Osteocyte (in vitro differentiated cells): ENCODE data around the gene DNAJC21. TPM values are rescaled to one million over a fixed set of nuclear protein-coding genes. Genes with fewer than 3 reads are reported as not detected.
A peak's percentile ranks its signal among the peaks of the same experiment; 100 is the strongest.

ENCODE experiments used
- DNase-seq: peaks from one replicate; pipeline ENCODE4 v3.0.0; 2021; ENCODE audit warnings: mixed read lengths; ENCODE audit not compliant: unreplicated experiment; ENCODE audit errors: extremely low spot score
- H3K27ac Mint-ChIP-seq: one replicate; pipeline ENCODE4 v1.8.0; 2021; ENCODE audit warnings: mild to moderate bottlenecking, mixed read lengths; ENCODE audit not compliant: unreplicated experiment
- H3K27me3 Mint-ChIP-seq: one replicate; pipeline ENCODE4 v1.8.0; 2021; ENCODE audit warnings: mixed read lengths; ENCODE audit not compliant: unreplicated experiment
- H3K36me3 Mint-ChIP-seq: one replicate; pipeline ENCODE4 v1.8.0; 2021; ENCODE audit warnings: mixed read lengths; ENCODE audit not compliant: unreplicated experiment
- H3K4me1 Mint-ChIP-seq: one replicate; pipeline ENCODE4 v1.8.0; 2021; ENCODE audit warnings: mixed read lengths; ENCODE audit not compliant: unreplicated experiment
- H3K4me3 Mint-ChIP-seq: one replicate; pipeline ENCODE4 v1.8.0; 2021; ENCODE audit warnings: mild to moderate bottlenecking, moderate library complexity, mixed read lengths; ENCODE audit not compliant: unreplicated experiment
- H3K9me3 Mint-ChIP-seq: one replicate; pipeline ENCODE4 v1.8.0; 2021; ENCODE audit warnings: mixed read lengths; ENCODE audit not compliant: unreplicated experiment
- CTCF ChIP-seq: fragments of 200-600 bp; sonication (generic); IDR thresholded peaks from 2 replicates; pipeline ENCODE4 v1.5.0; 2021; ENCODE audit warnings: antibody characterized with exemption, mild to moderate bottlenecking, moderate library complexity
- total RNA-seq: library from RNA; stranded (reverse); gene quantifications from 2 replicates; pipeline ENCODE4 v1.2.1, GENCODE V29; 2021

DNAJC21 gene
- total RNA-seq, 1 donor from 2014 or later = 37.5 TPM

GRCh38 chr5:34927785-34928184, 1.6 kb upstream of the DNAJC21 start:
- Mint-ChIP-seq H3K4me3 (no peak overlapping the region), H3K27ac (no peak overlapping the region), H3K36me3 (peaks cover 10% of the 10 kb centered on the region), H3K9me3 (no peaks in the 10 kb centered on the region), H3K4me1 (peaks cover 28% of the 10 kb centered on the region), H3K27me3 (no peaks in the 10 kb centered on the region)
- TF ChIP-seq CTCF = no peak
- DNase-seq = no peak

- Mint-ChIP-seq H3K4me3 (no peak overlapping the region), H3K9me3 (no peaks in the 10 kb centered on the region), H3K27me3 (no peaks in the 10 kb centered on the region), H3K4me1 (peaks cover 28% of the 10 kb centered on the region), H3K36me3 (peaks cover 10% of the 10 kb centered on the region), H3K27ac (no peak overlapping the region)
- DNase-seq = no peak
- no peak for TF ChIP-seq CTCF
Measured at GRCh38 chr5:34928267-34928666, 1.1 kb upstream of the DNAJC21 start.

GRCh38 chr5:34929720-34930461, 532 bp downstream of the DNAJC21 start:
- Mint-ChIP-seq H3K9me3 (no peaks in the 10 kb centered on the region), H3K36me3 (peaks cover 16% of the 10 kb centered on the region), H3K27ac (peak overlapping the region; percentile 98), H3K4me1 (peaks cover 20% of the 10 kb centered on the region), H3K4me3 (peak overlapping the region; percentile 99), H3K27me3 (no peaks in the 10 kb centered on the region)
- TF ChIP-seq CTCF = no peak
- peak; percentile 90 for DNase-seq

- Mint-ChIP-seq H3K27ac (peak overlapping the region; percentile 98), H3K4me3 (peak overlapping the region; percentile 99), H3K4me1 (peaks cover 20% of the 10 kb centered on the region), H3K36me3 (peaks cover 15% of the 10 kb centered on the region), H3K27me3 (no peaks in the 10 kb centered on the region), H3K9me3 (no peaks in the 10 kb centered on the region)
- DNase-seq = no peak
- no peak for TF ChIP-seq CTCF
Measured at GRCh38 chr5:34930462-34930844, 1.1 kb downstream of the DNAJC21 start.

- Mint-ChIP-seq H3K27ac (peak overlapping the region; percentile 98), H3K4me3 (peak overlapping the region; percentile 99), H3K9me3 (no peaks in the 10 kb centered on the region), H3K4me1 (peaks cover 20% of the 10 kb centered on the region), H3K36me3 (peaks cover 15% of the 10 kb centered on the region), H3K27me3 (no peaks in the 10 kb centered on the region)
- no peak for DNase-seq
- TF ChIP-seq CTCF = no peak
Measured at GRCh38 chr5:34930870-34931269, 1.5 kb downstream of the DNAJC21 start.
